ENCODE results near the gene MT1A. TPM values are rescaled to one million over a fixed set of nuclear protein-coding genes. Genes with fewer than 3 reads are reported as not detected.

Gene MT1A
- total RNA-seq, 1 experiment from 2014 or later = not detected

- no peak for TF ChIP-seq ZNF274 (IDR thresholded peaks at IDR 0.05; ENCODE audit: low read depth, low read length)
- peak in 2 of 3 experiments; percentile 2 to 16; a peak in 1 of 6 replicates for TF ChIP-seq CTCF (IDR thresholded peaks at IDR 0.05 in 2 of 3, conservative IDR thresholded peaks at IDR 0.05 in 1 of 3; ENCODE audit: borderline replicate concordance in 1 of 3, insufficient read depth in 1 of 3, low read depth in 2 of 3, low read length in 2 of 3)
- ATAC-seq (peak; percentile 47; the same call in 1 of the 2 replicates), DNase-seq (ENCODE audit: low read depth, low spot score) (no peak)
- peak overlapping the region; percentile 30 for H3K4me2 ChIP-seq (ENCODE audit: low read length)
- BruUV-seq (replicated peaks) = no TSS peak
- H3K27me3 ChIP-seq (ENCODE audit: insufficient read depth, low read length) = no peaks in the 10 kb centered on the region
- no peaks in the 10 kb centered on the region for H4K20me1 ChIP-seq (ENCODE audit: insufficient read depth)
- H3K36me3 ChIP-seq (ENCODE audit: control insufficient read depth in 1 of 2, insufficient read depth in 2 of 2, low read length in 2 of 2) = no peaks in the 10 kb centered on the region
- no peak overlapping the region for H3K4me3 ChIP-seq (replicated peaks in 1 of 2; ENCODE audit: low read depth in 1 of 2, low read length in 2 of 2)
- H3K9me2 ChIP-seq (ENCODE audit: insufficient read depth) = no peaks in the 10 kb centered on the region
- H2AFZ ChIP-seq (ENCODE audit: low read depth, low read length, poor library complexity, severe bottlenecking) = no peak overlapping the region
- intact Hi-C loops (cut with micrococcal nuclease) = no loop called here
- CTCF ChIA-PET = no interaction called here
- H3K27ac ChIP-seq (ENCODE audit: low read depth, low read length) = no peak overlapping the region
- RAD21 ChIA-PET (ENCODE audit: low non-redundant PET in 1 of 2, low total read pairs in 2 of 2, uncharacterized antibody in 2 of 2, unreplicated experiment in 2 of 2) = no interaction called here
- POLR2A ChIA-PET = no interaction called here
- peaks cover 19 to 36% of the 10 kb centered on the region in 2 experiments for H3K4me1 ChIP-seq (ENCODE audit: control insufficient read depth in 1 of 2, insufficient read depth in 2 of 2, low read length in 2 of 2)
- no peaks in the 10 kb centered on the region for H3K79me2 ChIP-seq (ENCODE audit: insufficient read depth, low read length)
- H3K9ac ChIP-seq (ENCODE audit: low read length) = no peak overlapping the region
- no peaks in the 10 kb centered on the region for H3K9me3 ChIP-seq (ENCODE audit: control insufficient read depth in 1 of 2, insufficient read depth in 1 of 2, low read depth in 1 of 2, low read length in 2 of 2)
Measured at GRCh38 chr16:56688762-56689161, 50.3 kb downstream of the MT1A start.

- Histone ChIP-seq H3K4me3 (replicated peaks in 1 of 2; ENCODE audit: low read depth in 1 of 2, low read length in 2 of 2) (no peak overlapping the region), H2AFZ (ENCODE audit: low read depth, low read length, poor library complexity, severe bottlenecking) (no peak overlapping the region), H3K9me2 (ENCODE audit: insufficient read depth) (no peaks in the 10 kb centered on the region), H3K79me2 (ENCODE audit: insufficient read depth, low read length) (no peaks in the 10 kb centered on the region), H3K4me2 (ENCODE audit: low read length) (peak overlapping the region; percentile 30), H3K9me3 (ENCODE audit: control insufficient read depth in 1 of 2, insufficient read depth in 1 of 2, low read depth in 1 of 2, low read length in 2 of 2) (no peaks in the 10 kb centered on the region), H4K20me1 (ENCODE audit: insufficient read depth) (no peaks in the 10 kb centered on the region), H3K27ac (ENCODE audit: low read depth, low read length) (no peak overlapping the region), H3K9ac (ENCODE audit: low read length) (no peak overlapping the region), H3K4me1 (ENCODE audit: control insufficient read depth in 1 of 2, insufficient read depth in 2 of 2, low read length in 2 of 2) (peaks cover 19 to 36% of the 10 kb centered on the region in 2 experiments), H3K27me3 (ENCODE audit: insufficient read depth, low read length) (no peaks in the 10 kb centered on the region), H3K36me3 (ENCODE audit: control insufficient read depth in 1 of 2, insufficient read depth in 2 of 2, low read length in 2 of 2) (no peaks in the 10 kb centered on the region)
- ChIA-PET RAD21 (ENCODE audit: low non-redundant PET in 1 of 2, low total read pairs in 2 of 2, uncharacterized antibody in 2 of 2, unreplicated experiment in 2 of 2) (no interaction called here), POLR2A (interaction anchor here (1.3 kb wide), 1 partner anchor 64 kb away, joined by 3 read pairs; the partner anchor contains the start of gene MT1E), CTCF (no interaction called here)
- DNase-seq (ENCODE audit: low read depth, low spot score) (no peak), ATAC-seq (no peak)
- no TSS peak for BruUV-seq (replicated peaks)
- TF ChIP-seq EZH2 (IDR thresholded peaks at IDR 0.05) (no peak), TCF7L2 (IDR thresholded peaks at IDR 0.05; ENCODE audit: borderline replicate concordance, extremely low read depth, insufficient read depth, insufficient read length) (no peak), JUND (IDR thresholded peaks at IDR 0.05) (peak; percentile 17; the same call in 1 of the 2 replicates)
- intact Hi-C loops (cut with micrococcal nuclease) = no loop called here
Measured at GRCh38 chr16:56689171-56689570, 50.7 kb downstream of the MT1A start.

Other genes with a start within 250 kb of the MT1A start
- gene AMFR, start 213.1 kb upstream of the MT1A start, total RNA-seq (2021; ENCODE audit: unreplicated experiment) = 66.3 TPM
- 218 TPM for gene NUDT21, start 187.3 kb upstream of the MT1A start, total RNA-seq (2021; ENCODE audit: unreplicated experiment)
- gene OGFOD1, start 187.1 kb upstream of the MT1A start, total RNA-seq (2021; ENCODE audit: unreplicated experiment) = 51.6 TPM
- gene BBS2, start 118.6 kb upstream of the MT1A start, total RNA-seq (2021; ENCODE audit: unreplicated experiment) = 26.7 TPM
- not detected for gene MT4, start 73.6 kb upstream of the MT1A start, total RNA-seq (2021; ENCODE audit: unreplicated experiment)
- gene MT3, start 49.1 kb upstream of the MT1A start, total RNA-seq (2021; ENCODE audit: unreplicated experiment) = not detected
- gene MT2A, start 30.1 kb upstream of the MT1A start, total RNA-seq (2021; ENCODE audit: unreplicated experiment) = 710 TPM
- 383 TPM for gene MT1E, start 12.9 kb upstream of the MT1A start, total RNA-seq (2021; ENCODE audit: unreplicated experiment)
- gene MT1M, start 6.0 kb upstream of the MT1A start, total RNA-seq (2021; ENCODE audit: unreplicated experiment) = 0.39 TPM
- gene MT1B, start 13.2 kb downstream of the MT1A start, total RNA-seq (2021; ENCODE audit: unreplicated experiment) = not detected
- 7.3 TPM for gene MT1F, start 19.3 kb downstream of the MT1A start, total RNA-seq (2021; ENCODE audit: unreplicated experiment)
- gene MT1G, start 29.4 kb downstream of the MT1A start, total RNA-seq (2021; ENCODE audit: unreplicated experiment) = 1.2 TPM
- not detected for gene MT1H, start 31.1 kb downstream of the MT1A start, total RNA-seq (2021; ENCODE audit: unreplicated experiment)
- gene MT1X, start 43.8 kb downstream of the MT1A start, total RNA-seq (2021; ENCODE audit: unreplicated experiment) = 50.2 TPM
- 144 TPM for gene NUP93, start 91.5 kb downstream of the MT1A start, total RNA-seq (2021; ENCODE audit: unreplicated experiment)
- gene SLC12A3, start 226.5 kb downstream of the MT1A start, total RNA-seq (2021; ENCODE audit: unreplicated experiment) = not detected

Data from HCT116 (cell line).